ENCODE results near the gene DGKH. TPM values are rescaled to one million over a fixed set of nuclear protein-coding genes. Genes with fewer than 3 reads are reported as not detected.

The DGKH gene
- total RNA-seq, 1 experiment from 2014 or later = 9.2 TPM

- no peak overlapping the region for H3K27ac ChIP-seq (ENCODE audit: low read depth, low read length)
- H3K36me3 ChIP-seq (ENCODE audit: control insufficient read depth in 1 of 2, insufficient read depth in 2 of 2, low read length in 2 of 2) = 0 out of 4 replicates have a peak, but pooled peaks cover 0 to 5% of the 10 kb centered on the region in 2 experiments
- no peak for ATAC-seq
- intact Hi-C loops (cut with micrococcal nuclease) = no loop called here
- POLR2A ChIA-PET = no interaction called here
- no peaks in the 10 kb centered on the region for H3K9me3 ChIP-seq (ENCODE audit: control insufficient read depth in 1 of 2, insufficient read depth in 1 of 2, low read depth in 1 of 2, low read length in 2 of 2)
- no peak for DNase-seq (ENCODE audit: low read depth, low spot score)
- H2AFZ ChIP-seq (ENCODE audit: low read depth, low read length, poor library complexity, severe bottlenecking) = no peak overlapping the region
- H3K9me2 ChIP-seq (ENCODE audit: insufficient read depth) = no peaks in the 10 kb centered on the region
- TF ChIP-seq EZH2phosphoT487 (IDR thresholded peaks at IDR 0.05; ENCODE audit: borderline replicate concordance) (no peak), CTCF (IDR thresholded peaks at IDR 0.05 in 2 of 3, conservative IDR thresholded peaks at IDR 0.05 in 1 of 3; ENCODE audit: borderline replicate concordance in 1 of 3, insufficient read depth in 1 of 3, low read depth in 2 of 3, low read length in 2 of 3) (no peak), MAX (IDR thresholded peaks at IDR 0.05) (no peak), ATF3 (IDR thresholded peaks at IDR 0.05) (no peak), EGR1 (IDR thresholded peaks at IDR 0.05; ENCODE audit: low read depth) (no peak), REST (IDR thresholded peaks at IDR 0.05; ENCODE audit: low read depth) (no peak)
- peaks cover 0 to 5% of the 10 kb centered on the region in 2 experiments; a peak in 1 of 4 replicates for H3K4me1 ChIP-seq (ENCODE audit: control insufficient read depth in 1 of 2, insufficient read depth in 2 of 2, low read length in 2 of 2)
- no peak overlapping the region for H3K4me3 ChIP-seq (replicated peaks in 1 of 2; ENCODE audit: low read depth in 1 of 2, low read length in 2 of 2)
- no peak overlapping the region for H3K4me2 ChIP-seq (ENCODE audit: low read length)
- RAD21 ChIA-PET (ENCODE audit: low non-redundant PET in 1 of 2, low total read pairs in 2 of 2, uncharacterized antibody in 2 of 2, unreplicated experiment in 2 of 2) = no interaction called here
- H3K9ac ChIP-seq (ENCODE audit: low read length) = no peak overlapping the region
- H4K20me1 ChIP-seq (ENCODE audit: insufficient read depth) = no peaks in the 10 kb centered on the region
- H3K27me3 ChIP-seq (ENCODE audit: insufficient read depth, low read length) = no peaks in the 10 kb centered on the region
- CTCF ChIA-PET = no interaction called here
- BruUV-seq (replicated peaks) = no TSS peak
- no peaks in the 10 kb centered on the region for H3K79me2 ChIP-seq (ENCODE audit: insufficient read depth, low read length)
Measured at GRCh38 chr13:42066542-42066941, 18.1 kb downstream of the DGKH start.

Measured in HCT116 (cell line).